Measurements from ENCODE around the gene B3GAT1. TPM values are rescaled to one million over a fixed set of nuclear protein-coding genes. Genes with fewer than 3 reads are reported as not detected.

B3GAT1 gene
- total RNA-seq, 1 experiment from 2014 or later, result 0.35 TPM

DNA sequence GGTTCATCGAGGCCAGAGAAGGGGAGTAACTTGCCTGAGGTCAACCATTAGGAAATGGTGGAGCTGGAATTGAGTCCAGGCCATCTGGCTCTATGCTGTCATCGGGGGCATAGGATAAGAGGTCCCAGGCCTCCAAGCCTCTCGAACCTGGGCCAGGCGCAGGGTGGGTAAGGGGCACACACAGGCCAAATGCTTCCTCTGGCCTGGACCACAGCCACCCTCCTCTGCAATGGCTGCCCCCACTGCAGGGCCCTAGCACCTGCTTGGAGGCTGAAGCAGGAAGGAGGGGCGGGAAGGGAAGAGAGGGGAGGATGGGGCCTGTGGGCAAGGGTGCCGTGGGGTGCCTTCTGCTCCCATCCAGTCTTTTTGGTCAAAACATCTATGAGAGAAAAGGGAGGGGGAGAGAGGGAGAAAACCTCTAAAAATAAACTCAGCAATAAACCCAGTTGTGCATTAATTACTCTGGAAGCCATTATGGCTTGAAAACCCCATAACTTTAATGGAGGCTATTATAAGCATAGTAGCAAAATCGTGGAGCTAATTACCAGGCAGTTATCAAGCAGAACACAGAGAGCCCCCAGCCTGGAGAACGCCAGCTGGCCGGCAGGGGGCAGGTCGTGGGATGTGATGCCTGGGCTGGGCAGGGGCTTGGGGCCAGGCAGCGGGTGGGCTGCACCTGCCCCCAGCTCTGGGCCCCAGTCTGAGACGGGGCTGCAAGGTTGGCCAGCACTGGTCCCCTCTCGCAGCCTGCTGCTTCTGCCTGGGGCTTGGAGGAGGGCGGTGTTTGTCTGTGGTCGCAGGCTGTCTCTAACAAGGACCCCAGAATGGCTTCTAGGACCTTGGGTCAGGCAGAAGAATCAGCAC, 21.1 kb downstream of the B3GAT1 start:
- intact Hi-C loops (cut with micrococcal nuclease; ENCODE audit: unreplicated experiment), result no loop called here
- CTCF ChIA-PET, result no interaction called here
- no peak overlapping the region for H3K27ac Mint-ChIP-seq (ENCODE audit: unreplicated experiment)
- peaks cover 3% of the 10 kb centered on the region for H3K4me1 Mint-ChIP-seq (ENCODE audit: low read depth, unreplicated experiment)
- DNase-seq, result no peak
- peaks cover 7% of the 10 kb centered on the region for H3K36me3 Mint-ChIP-seq (ENCODE audit: insufficient read depth, unreplicated experiment)
- no TSS peak for BruUV-seq (replicated peaks)
- H3K4me3 Mint-ChIP-seq (ENCODE audit: low read depth, unreplicated experiment), result no peak overlapping the region
- no peaks in the 10 kb centered on the region for H3K9me3 Mint-ChIP-seq (ENCODE audit: low read depth, unreplicated experiment)
- H3K27me3 Mint-ChIP-seq (ENCODE audit: unreplicated experiment), result peaks cover 57% of the 10 kb centered on the region
- TF ChIP-seq, protein P1, sequence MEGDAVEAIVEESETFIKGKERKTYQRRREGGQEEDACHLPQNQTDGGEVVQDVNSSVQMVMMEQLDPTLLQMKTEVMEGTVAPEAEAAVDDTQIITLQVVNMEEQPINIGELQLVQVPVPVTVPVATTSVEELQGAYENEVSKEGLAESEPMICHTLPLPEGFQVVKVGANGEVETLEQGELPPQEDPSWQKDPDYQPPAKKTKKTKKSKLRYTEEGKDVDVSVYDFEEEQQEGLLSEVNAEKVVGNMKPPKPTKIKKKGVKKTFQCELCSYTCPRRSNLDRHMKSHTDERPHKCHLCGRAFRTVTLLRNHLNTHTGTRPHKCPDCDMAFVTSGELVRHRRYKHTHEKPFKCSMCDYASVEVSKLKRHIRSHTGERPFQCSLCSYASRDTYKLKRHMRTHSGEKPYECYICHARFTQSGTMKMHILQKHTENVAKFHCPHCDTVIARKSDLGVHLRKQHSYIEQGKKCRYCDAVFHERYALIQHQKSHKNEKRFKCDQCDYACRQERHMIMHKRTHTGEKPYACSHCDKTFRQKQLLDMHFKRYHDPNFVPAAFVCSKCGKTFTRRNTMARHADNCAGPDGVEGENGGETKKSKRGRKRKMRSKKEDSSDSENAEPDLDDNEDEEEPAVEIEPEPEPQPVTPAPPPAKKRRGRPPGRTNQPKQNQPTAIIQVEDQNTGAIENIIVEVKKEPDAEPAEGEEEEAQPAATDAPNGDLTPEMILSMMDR (IDR thresholded peaks at IDR 0.05; ENCODE audit: unreplicated experiment), result no peak

DNA sequence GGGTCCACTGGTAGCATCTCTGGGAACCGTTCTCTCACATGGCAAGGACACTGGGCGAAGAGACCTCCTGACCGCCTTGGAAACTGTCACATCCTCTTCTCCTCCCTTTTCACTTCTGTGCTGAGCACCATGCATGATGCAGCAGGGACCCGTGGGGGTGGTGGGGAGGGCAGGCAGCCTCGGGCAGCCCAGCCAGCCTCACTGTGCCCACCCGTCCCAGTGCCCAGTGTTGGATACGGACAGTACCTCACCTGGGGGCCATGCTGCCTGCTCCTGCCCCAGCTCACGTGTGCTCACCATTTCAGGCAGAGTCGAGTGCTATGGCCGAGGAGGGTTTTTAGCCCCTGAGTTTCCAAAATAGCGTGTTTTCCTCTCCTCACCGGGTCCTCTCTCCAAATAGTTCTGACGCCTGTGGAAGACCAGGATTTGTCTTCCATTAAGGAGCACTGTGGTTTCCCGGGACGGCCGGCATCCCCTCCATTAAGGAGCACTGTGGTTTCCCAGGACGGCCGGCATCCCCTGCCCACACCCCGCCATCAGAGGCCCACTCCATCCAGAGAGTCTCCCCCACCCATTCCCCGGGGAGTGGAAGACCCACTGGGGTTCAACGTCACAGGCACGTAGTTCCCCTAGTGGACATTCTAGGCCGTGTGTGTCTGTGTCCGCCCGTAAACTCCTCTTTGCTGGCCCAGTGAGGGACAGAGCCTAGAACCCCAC, 22.4 kb downstream of the B3GAT1 start:
- CTCF ChIA-PET, result no interaction called here
- intact Hi-C loops (cut with micrococcal nuclease; ENCODE audit: unreplicated experiment), result no loop called here
- H3K4me3 Mint-ChIP-seq (ENCODE audit: low read depth, unreplicated experiment), result no peak overlapping the region
- H3K9me3 Mint-ChIP-seq (ENCODE audit: low read depth, unreplicated experiment), result no peaks in the 10 kb centered on the region
- DNase-seq, result no peak
- TF ChIP-seq, protein P1 (IDR thresholded peaks at IDR 0.05; ENCODE audit: unreplicated experiment), result no peak
- H3K27me3 Mint-ChIP-seq (ENCODE audit: unreplicated experiment), result peaks cover 70% of the 10 kb centered on the region
- peaks cover 8% of the 10 kb centered on the region for H3K4me1 Mint-ChIP-seq (ENCODE audit: low read depth, unreplicated experiment)
- H3K36me3 Mint-ChIP-seq (ENCODE audit: insufficient read depth, unreplicated experiment), result peaks cover 7% of the 10 kb centered on the region
- no peak overlapping the region for H3K27ac Mint-ChIP-seq (ENCODE audit: unreplicated experiment)
- BruUV-seq (replicated peaks), result no TSS peak

DNA sequence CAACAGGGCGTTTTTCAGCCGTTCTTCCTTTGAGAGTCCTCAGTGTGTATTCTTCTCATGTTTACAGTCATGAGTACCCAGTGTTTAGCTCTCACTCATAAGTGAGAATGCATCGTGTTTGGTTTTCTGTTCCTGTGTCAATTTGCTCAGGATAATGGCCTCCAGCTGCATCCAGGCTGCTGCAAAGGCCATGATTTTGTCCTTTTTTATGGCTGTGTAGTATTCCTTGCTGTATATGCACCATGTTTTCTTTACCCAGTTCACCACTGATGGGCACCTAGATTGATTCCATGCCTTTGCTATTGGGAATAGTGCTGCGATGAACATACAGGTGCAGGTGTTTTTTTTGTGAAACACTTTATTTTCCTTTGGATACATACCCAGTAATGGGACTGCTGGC, 23.5 kb downstream of the B3GAT1 start:
- no peak for DNase-seq
- Mint-ChIP-seq H3K27ac (ENCODE audit: unreplicated experiment) (no peak overlapping the region), H3K4me3 (ENCODE audit: low read depth, unreplicated experiment) (no peak overlapping the region), H3K4me1 (ENCODE audit: low read depth, unreplicated experiment) (peaks cover 8% of the 10 kb centered on the region), H3K27me3 (ENCODE audit: unreplicated experiment) (peaks cover 61% of the 10 kb centered on the region), H3K9me3 (ENCODE audit: low read depth, unreplicated experiment) (no peaks in the 10 kb centered on the region), H3K36me3 (ENCODE audit: insufficient read depth, unreplicated experiment) (peaks cover 7% of the 10 kb centered on the region)
- no TSS peak for BruUV-seq (replicated peaks)
- intact Hi-C loops (cut with micrococcal nuclease; ENCODE audit: unreplicated experiment), result no loop called here
- CTCF ChIA-PET, result no interaction called here
- TF ChIP-seq, protein P1 (IDR thresholded peaks at IDR 0.05; ENCODE audit: unreplicated experiment), result no peak

DNA sequence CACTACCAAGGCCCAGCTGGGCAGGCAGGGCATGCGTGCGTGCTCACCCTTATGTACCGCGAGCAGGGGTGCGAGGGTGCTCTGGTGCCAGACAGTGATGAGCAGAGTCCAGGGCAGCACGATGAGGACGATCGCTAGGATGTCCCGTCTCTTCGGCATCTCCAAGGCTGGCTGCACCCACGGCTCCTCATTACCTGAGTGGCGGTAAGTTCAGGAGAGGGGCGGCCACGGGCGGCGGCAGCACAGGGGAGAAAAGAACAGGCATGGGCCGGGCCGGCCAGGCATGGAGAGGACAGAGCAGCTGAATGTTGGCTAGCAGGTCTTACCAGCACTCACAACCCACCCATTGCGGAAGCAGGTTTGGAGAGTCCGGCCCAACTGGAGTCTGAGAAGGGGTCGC, 24.5 kb downstream of the B3GAT1 start:
- Mint-ChIP-seq H3K27me3 (ENCODE audit: unreplicated experiment) (peaks cover 50% of the 10 kb centered on the region), H3K9me3 (ENCODE audit: low read depth, unreplicated experiment) (no peaks in the 10 kb centered on the region), H3K4me3 (ENCODE audit: low read depth, unreplicated experiment) (no peak overlapping the region), H3K4me1 (ENCODE audit: low read depth, unreplicated experiment) (peaks cover 8% of the 10 kb centered on the region), H3K27ac (ENCODE audit: unreplicated experiment) (no peak overlapping the region), H3K36me3 (ENCODE audit: insufficient read depth, unreplicated experiment) (peaks cover 7% of the 10 kb centered on the region)
- no TSS peak for BruUV-seq (replicated peaks)
- DNase-seq, result no peak
- TF ChIP-seq, protein P1 (IDR thresholded peaks at IDR 0.05; ENCODE audit: unreplicated experiment), result no peak
- intact Hi-C loops (cut with micrococcal nuclease; ENCODE audit: unreplicated experiment), result no loop called here
- CTCF ChIA-PET, result interaction anchor here (0.7 kb wide), 1 partner anchor 812 kb away, joined by 3 read pairs; no protein-coding TSS in a partner anchor
